AG04449 (cell line): ENCODE data around the gene UNC13A.

Source experiments
- CTCF ChIA-PET: fragments of 350-600 bp; formaldehyde crosslinking; extraction: SDS; loops from one replicate; lab custom pipeline; 2021; ENCODE audit warnings: antibody characterized with exemption; lab: Yijun Ruan, JAX
- POLR2A ChIA-PET: fragments of 400-600, 350-600 bp; formaldehyde crosslinking; extraction: SDS; loops from one replicate; lab custom pipeline; 2020; ENCODE audit warnings: antibody characterized with exemption, inconsistent platforms; lab: Yijun Ruan, JAX
- DNase-seq: peaks from one replicate; pipeline ENCODE4 v3.0.0-alpha.2; 2010; ENCODE audit warnings: low read depth, low spot score
- H3K4me3 ChIP-seq: 2 replicates; pipeline ENCODE4 v1.5.1; 2011; ENCODE audit warnings: low read depth, mild to moderate bottlenecking, control low read depth, low read length
- CTCF ChIP-seq: IDR thresholded peaks from one replicate; pipeline ENCODE4 v1.5.1; 2011; ENCODE audit warnings: mild to moderate bottlenecking, moderate library complexity, low read length, control low read depth, inconsistent platforms; ENCODE audit not compliant: insufficient read depth; ENCODE audit errors: missing control alignments

Gene UNC13A

GRCh38 chr19:17616686-17616960, 71.5 kb downstream of the UNC13A start:
- DNase-seq, result no peak
- no peak overlapping the region for H3K4me3 ChIP-seq
- ChIA-PET CTCF (interaction anchor here (0.6 kb wide), 1 partner anchor 11 kb away, joined by 3 read pairs; no protein-coding TSS in a partner anchor), POLR2A (no interaction called here)
- no peak for TF ChIP-seq CTCF

GRCh38 chr19:17615889-17616685, 72.1 kb downstream of the UNC13A start:
- CTCF ChIA-PET, result interaction anchor here (0.6 kb wide), 1 partner anchor 11 kb away, joined by 3 read pairs; no protein-coding TSS in a partner anchor
- POLR2A ChIA-PET, result no interaction called here
- TF ChIP-seq CTCF, result no peak
- no peak overlapping the region for H3K4me3 ChIP-seq
- DNase-seq, result no peak

GRCh38 chr19:17614476-17614875, 73.7 kb downstream of the UNC13A start:
- TF ChIP-seq CTCF, result no peak
- DNase-seq, result no peak
- no peak overlapping the region for H3K4me3 ChIP-seq
- CTCF ChIA-PET, result interaction anchor here (1.0 kb wide), 1 partner anchor 9 kb away, joined by 3 read pairs; no protein-coding TSS in a partner anchor
- POLR2A ChIA-PET, result no interaction called here

- no peak for DNase-seq
- no peak for TF ChIP-seq CTCF
- ChIA-PET POLR2A (interaction anchor here (0.7 kb wide), 1 partner anchor 248 kb away, joined by 3 read pairs; no protein-coding TSS in a partner anchor), CTCF (no interaction called here)
- H3K4me3 ChIP-seq, result no peak overlapping the region
Observed at GRCh38 chr19:17611462-17612244, 76.5 kb downstream of the UNC13A start.

- POLR2A ChIA-PET, result no interaction called here
- no peak for TF ChIP-seq CTCF
- no peak for DNase-seq
- no peak overlapping the region for H3K4me3 ChIP-seq
- CTCF ChIA-PET, result no interaction called here
Observed at GRCh38 chr19:17610384-17610783, 77.8 kb downstream of the UNC13A start.

- H3K4me3 ChIP-seq, result no peak overlapping the region
- no peak for TF ChIP-seq CTCF
- ChIA-PET CTCF (interaction anchor here (1.1 to 1.7 kb wide), 4 partner anchors 14 to 247 kb away, joined by 3 to 5 read pairs (median 3); no protein-coding TSS in a partner anchor), POLR2A (no interaction called here)
- DNase-seq, result no peak
Observed at GRCh38 chr19:17607936-17608335, 80.2 kb downstream of the UNC13A start.
